HG02798 (cell line): ENCODE data around the gene LEF1.

Experiments
- ATAC-seq: cut with Tn5 transposase; IDR thresholded peaks from one replicate; pipeline ENCODE4 v1.9.1; 2021; ENCODE audit warnings: mild to moderate bottlenecking; ENCODE audit not compliant: unreplicated experiment, poor library complexity

The LEF1 gene

GRCh38 chr4:108116423-108117168 is 52.1 kb downstream of the LEF1 start:
- ATAC-seq = no peak

- no peak for ATAC-seq
Measured at GRCh38 chr4:108115168-108115526, 53.6 kb downstream of the LEF1 start.

- no peak for ATAC-seq
Measured at GRCh38 chr4:108114503-108114902, 54.2 kb downstream of the LEF1 start.

GRCh38 chr4:108113229-108113628 is 55.5 kb downstream of the LEF1 start:
- ATAC-seq = peak; percentile 29

GRCh38 chr4:108111781-108112180 is 57.0 kb downstream of the LEF1 start:
- no peak for ATAC-seq

GRCh38 chr4:108110450-108110849 is 58.3 kb downstream of the LEF1 start:
- no peak for ATAC-seq

GRCh38 chr4:108109997-108110416 is 58.7 kb downstream of the LEF1 start:
- ATAC-seq = peak; percentile 60

- no peak for ATAC-seq
Measured at GRCh38 chr4:108109111-108109510, 59.6 kb downstream of the LEF1 start.

- no peak for ATAC-seq
Measured at GRCh38 chr4:108107729-108108382, 60.9 kb downstream of the LEF1 start.

- ATAC-seq = no peak
Measured at GRCh38 chr4:108107101-108107500, 61.6 kb downstream of the LEF1 start.

- ATAC-seq = no peak
Measured at GRCh38 chr4:108106186-108106585, 62.5 kb downstream of the LEF1 start.

- no peak for ATAC-seq
Measured at GRCh38 chr4:108103099-108103862, 65.5 kb downstream of the LEF1 start.

- ATAC-seq = no peak
Measured at GRCh38 chr4:108100827-108101226, 67.9 kb downstream of the LEF1 start.

GRCh38 chr4:108099838-108100237 is 68.9 kb downstream of the LEF1 start:
- ATAC-seq = no peak

GRCh38 chr4:108097990-108098553 is 70.7 kb downstream of the LEF1 start:
- no peak for ATAC-seq

GRCh38 chr4:108094923-108095482 is 73.7 kb downstream of the LEF1 start:
- no peak for ATAC-seq

GRCh38 chr4:108094131-108094530 is 74.6 kb downstream of the LEF1 start:
- no peak for ATAC-seq

GRCh38 chr4:108092288-108092687 is 76.4 kb downstream of the LEF1 start:
- no peak for ATAC-seq

GRCh38 chr4:108087293-108087967 is 81.3 kb downstream of the LEF1 start:
- ATAC-seq = peak; percentile 73

- ATAC-seq = no peak
Measured at GRCh38 chr4:108081256-108081655, 87.5 kb downstream of the LEF1 start.
